ENCODE data around the gene TP53I11. TPM values are rescaled to one million over a fixed set of nuclear protein-coding genes. Genes with fewer than 3 reads are reported as not detected.

Gene TP53I11
- total RNA-seq, 1 experiment from 2014 or later = 7.7 TPM

DNA sequence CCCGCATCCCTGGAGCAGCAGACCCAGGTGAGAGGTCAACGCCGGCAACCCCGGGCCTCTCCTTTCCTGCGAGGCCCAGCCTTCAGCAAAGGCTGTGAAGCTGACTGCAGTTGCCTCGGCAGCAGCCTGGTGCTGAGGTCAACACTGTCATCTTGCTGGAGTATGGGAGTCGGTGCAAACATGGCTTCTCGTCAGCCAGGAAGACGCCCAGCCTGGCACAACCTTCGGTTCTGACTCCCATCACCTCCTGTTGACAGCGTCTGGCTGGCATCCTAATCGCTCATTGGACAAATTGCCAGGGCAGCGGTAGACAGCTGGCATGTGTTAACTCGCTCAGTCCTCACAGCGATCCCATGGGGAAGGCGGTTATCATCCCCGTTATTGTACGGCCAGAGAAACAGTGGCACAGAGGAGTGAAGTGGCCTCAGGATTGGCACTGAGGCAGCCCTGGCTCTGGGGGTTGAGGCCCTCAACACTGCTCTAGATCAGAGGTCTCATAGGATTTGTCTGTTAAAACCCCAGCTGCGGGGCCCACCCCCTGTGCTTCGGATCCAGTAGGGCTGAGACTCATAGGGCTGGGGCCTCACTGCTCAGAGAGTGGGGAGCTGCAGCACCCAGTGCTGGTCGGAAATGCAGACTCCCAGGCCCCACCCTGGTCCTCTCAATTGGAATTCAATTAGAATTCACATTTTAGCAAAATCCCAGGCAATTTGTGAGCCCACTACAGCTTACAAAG lies 39.3 kb upstream of the TP53I11 start:
- H3K9me3 ChIP-seq = no peaks in the 10 kb centered on the region
- DNase-seq = no peak
- no peak overlapping the region for H3K4me3 ChIP-seq (ENCODE audit: low read depth, low read length)
- Mint-ChIP-seq H3K9me3 (ENCODE audit: unreplicated experiment) (no peaks in the 10 kb centered on the region), H3K36me3 (ENCODE audit: insufficient read depth, unreplicated experiment) (no peaks in the 10 kb centered on the region), H3K27me3 (ENCODE audit: insufficient read depth, unreplicated experiment) (peaks cover 16% of the 10 kb centered on the region), H3K4me1 (ENCODE audit: low read depth, unreplicated experiment) (no peaks in the 10 kb centered on the region), H3K4me3 (ENCODE audit: unreplicated experiment) (no peak overlapping the region), H3K27ac (ENCODE audit: unreplicated experiment) (no peak overlapping the region)
- no peaks in the 10 kb centered on the region for H3K36me3 ChIP-seq (ENCODE audit: control insufficient read depth, insufficient read depth, low read length)
- H3K27me3 ChIP-seq (replicated peaks; ENCODE audit: control insufficient read depth, insufficient read depth, low read length) = no peaks in the 10 kb centered on the region
- ChIA-PET POLR2A (no interaction called here), CTCF (no interaction called here)
- TF ChIP-seq, protein P1, sequence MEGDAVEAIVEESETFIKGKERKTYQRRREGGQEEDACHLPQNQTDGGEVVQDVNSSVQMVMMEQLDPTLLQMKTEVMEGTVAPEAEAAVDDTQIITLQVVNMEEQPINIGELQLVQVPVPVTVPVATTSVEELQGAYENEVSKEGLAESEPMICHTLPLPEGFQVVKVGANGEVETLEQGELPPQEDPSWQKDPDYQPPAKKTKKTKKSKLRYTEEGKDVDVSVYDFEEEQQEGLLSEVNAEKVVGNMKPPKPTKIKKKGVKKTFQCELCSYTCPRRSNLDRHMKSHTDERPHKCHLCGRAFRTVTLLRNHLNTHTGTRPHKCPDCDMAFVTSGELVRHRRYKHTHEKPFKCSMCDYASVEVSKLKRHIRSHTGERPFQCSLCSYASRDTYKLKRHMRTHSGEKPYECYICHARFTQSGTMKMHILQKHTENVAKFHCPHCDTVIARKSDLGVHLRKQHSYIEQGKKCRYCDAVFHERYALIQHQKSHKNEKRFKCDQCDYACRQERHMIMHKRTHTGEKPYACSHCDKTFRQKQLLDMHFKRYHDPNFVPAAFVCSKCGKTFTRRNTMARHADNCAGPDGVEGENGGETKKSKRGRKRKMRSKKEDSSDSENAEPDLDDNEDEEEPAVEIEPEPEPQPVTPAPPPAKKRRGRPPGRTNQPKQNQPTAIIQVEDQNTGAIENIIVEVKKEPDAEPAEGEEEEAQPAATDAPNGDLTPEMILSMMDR (IDR thresholded peaks at IDR 0.05; ENCODE audit: insufficient read depth in 1 of 2, low read depth in 1 of 2, low read length in 1 of 2, severe bottlenecking in 1 of 2, unreplicated experiment in 1 of 2) = no peak
- no TSS peak for BruUV-seq (replicated peaks)
- H3K4me1 ChIP-seq = no peaks in the 10 kb centered on the region
- intact Hi-C loops (cut with micrococcal nuclease; ENCODE audit: unreplicated experiment) = no loop called here

GRCh38 chr11:44988981-44989635 lies 38.4 kb upstream of the TP53I11 start:
- Mint-ChIP-seq H3K27ac (ENCODE audit: unreplicated experiment) (no peak overlapping the region), H3K36me3 (ENCODE audit: insufficient read depth, unreplicated experiment) (no peaks in the 10 kb centered on the region), H3K9me3 (ENCODE audit: unreplicated experiment) (no peaks in the 10 kb centered on the region), H3K4me1 (ENCODE audit: low read depth, unreplicated experiment) (no peaks in the 10 kb centered on the region), H3K4me3 (ENCODE audit: unreplicated experiment) (no peak overlapping the region), H3K27me3 (ENCODE audit: insufficient read depth, unreplicated experiment) (peaks cover 21% of the 10 kb centered on the region)
- no peak overlapping the region for H3K4me3 ChIP-seq (ENCODE audit: low read depth, low read length)
- H3K4me1 ChIP-seq = no peaks in the 10 kb centered on the region
- ChIA-PET CTCF (interaction anchor here (0.8 kb wide), 1 partner anchor 53 kb away, joined by 3 read pairs; no protein-coding TSS in a partner anchor), POLR2A (no interaction called here)
- no peaks in the 10 kb centered on the region for H3K27me3 ChIP-seq (replicated peaks; ENCODE audit: control insufficient read depth, insufficient read depth, low read length)
- TF ChIP-seq, protein P1 (IDR thresholded peaks at IDR 0.05; ENCODE audit: insufficient read depth in 1 of 2, low read depth in 1 of 2, low read length in 1 of 2, severe bottlenecking in 1 of 2, unreplicated experiment in 1 of 2) = no peak
- no peak for DNase-seq
- no TSS peak for BruUV-seq (replicated peaks)
- intact Hi-C loops (cut with micrococcal nuclease; ENCODE audit: unreplicated experiment) = no loop called here
- no peaks in the 10 kb centered on the region for H3K9me3 ChIP-seq
- H3K36me3 ChIP-seq (ENCODE audit: control insufficient read depth, insufficient read depth, low read length) = no peaks in the 10 kb centered on the region

DNA sequence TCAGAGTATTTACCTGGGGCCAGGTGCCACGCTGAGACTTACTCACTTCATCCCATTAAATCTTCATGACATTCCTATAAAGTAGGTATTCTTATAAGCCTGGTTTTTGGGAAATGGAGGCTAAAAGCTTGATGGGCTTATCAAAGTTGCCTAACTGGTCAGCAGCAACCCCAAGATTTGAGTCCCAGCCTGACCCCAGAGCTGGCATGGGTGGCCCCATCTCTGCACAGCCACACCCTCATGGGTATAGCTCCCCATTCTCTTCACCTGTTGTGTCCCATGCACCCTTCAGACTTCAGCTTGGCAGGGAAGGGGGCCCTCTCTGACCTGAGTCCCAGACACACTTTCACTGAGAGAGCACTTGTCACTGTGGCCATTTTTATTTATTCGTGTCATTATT lies 37.4 kb upstream of the TP53I11 start:
- H3K27me3 Mint-ChIP-seq (ENCODE audit: insufficient read depth, unreplicated experiment) = peaks cover 18% of the 10 kb centered on the region
- no peaks in the 10 kb centered on the region for H3K9me3 Mint-ChIP-seq (ENCODE audit: unreplicated experiment)
- Histone ChIP-seq H3K4me3 (ENCODE audit: low read depth, low read length) (no peak overlapping the region), H3K36me3 (ENCODE audit: control insufficient read depth, insufficient read depth, low read length) (no peaks in the 10 kb centered on the region), H3K9me3 (no peaks in the 10 kb centered on the region), H3K4me1 (no peaks in the 10 kb centered on the region), H3K27me3 (replicated peaks; ENCODE audit: control insufficient read depth, insufficient read depth, low read length) (no peaks in the 10 kb centered on the region)
- TF ChIP-seq, protein P1 (IDR thresholded peaks at IDR 0.05; ENCODE audit: insufficient read depth in 1 of 2, low read depth in 1 of 2, low read length in 1 of 2, severe bottlenecking in 1 of 2, unreplicated experiment in 1 of 2) = no peak
- H3K36me3 Mint-ChIP-seq (ENCODE audit: insufficient read depth, unreplicated experiment) = no peaks in the 10 kb centered on the region
- H3K4me3 Mint-ChIP-seq (ENCODE audit: unreplicated experiment) = no peak overlapping the region
- intact Hi-C loops (cut with micrococcal nuclease; ENCODE audit: unreplicated experiment) = no loop called here
- no peak for DNase-seq
- H3K27ac Mint-ChIP-seq (ENCODE audit: unreplicated experiment) = no peak overlapping the region
- no TSS peak for BruUV-seq (replicated peaks)
- POLR2A ChIA-PET = no interaction called here
- H3K4me1 Mint-ChIP-seq (ENCODE audit: low read depth, unreplicated experiment) = no peaks in the 10 kb centered on the region
- CTCF ChIA-PET = no interaction called here
